A549 (cell line): ENCODE data around the gene GID4.

ENCODE experiments used
- JUN ChIP-seq, 2 experiments: fragments of >200 bp; sonication (Bioruptor Twin); formaldehyde crosslinking; IDR thresholded peaks; 2 replicates in 1 of 2; 3 replicates in 1 of 2; pipeline ENCODE4 v1.6.1; 2016 to 2017
- MYC ChIP-seq: IDR thresholded peaks from 2 replicates; pipeline ENCODE4 v1.6.1; 2012; ENCODE audit warnings: mild to moderate bottlenecking, inconsistent platforms, low read length, improper control_type of control experiment, borderline replicate concordance
- NR3C1 ChIP-seq: fragments of >200 bp; sonication (Bioruptor Twin); formaldehyde crosslinking; IDR thresholded peaks from 3 replicates; pipeline ENCODE4 v1.6.1; 2017
- POLR2A ChIP-seq: IDR thresholded peaks from 2 replicates; pipeline ENCODE4 v1.6.1; 2012; ENCODE audit warnings: mild to moderate bottlenecking, low read length
- POLR2AphosphoS2 ChIP-seq: conservative IDR thresholded peaks from 2 replicates; pipeline ENCODE4 v1.6.1; 2012; ENCODE audit warnings: low read length, improper control_type of control experiment, inconsistent platforms
- RAD21 ChIP-seq, 2 experiments: fragments of >200 bp in 1 of 2; sonication (Bioruptor Twin) in 1 of 2; formaldehyde crosslinking in 1 of 2; IDR thresholded peaks in 1 of 2; conservative IDR thresholded peaks in 1 of 2; 2 replicates in 1 of 2; 3 replicates in 1 of 2; pipeline ENCODE4 v1.6.1; 2012 to 2018; ENCODE audit warnings: inconsistent platforms in 1 of 2
- REST ChIP-seq: fragments of 200-600 bp; sonication (generic); IDR thresholded peaks from 2 replicates; pipeline ENCODE4 v1.6.1; 2016; ENCODE audit warnings: antibody characterized with exemption, mild to moderate bottlenecking, moderate library complexity
- RNF2 ChIP-seq: fragments of 200-600 bp; sonication (generic); IDR thresholded peaks from 2 replicates; pipeline ENCODE4 v1.6.1; 2016; ENCODE audit warnings: low read depth, mild to moderate bottlenecking, antibody characterized with exemption, moderate library complexity, borderline replicate concordance
- USF2 ChIP-seq: fragments of 450-650 bp; IDR thresholded peaks from 2 replicates; pipeline ENCODE4 v1.6.1; 2014; ENCODE audit warnings: antibody characterized with exemption
- TF ChIP-seq, protein P1 (sequence below): fragments of >200 bp; sonication (Bioruptor Twin); formaldehyde crosslinking; IDR thresholded peaks from 3 replicates; pipeline ENCODE4 v1.5.1; 2016
- TF ChIP-seq, protein P2 (sequence below): fragments of >200 bp; sonication (Bioruptor Twin); formaldehyde crosslinking; IDR thresholded peaks from 3 replicates; pipeline ENCODE4 v1.6.1; 2016
- TF ChIP-seq, protein P3 (sequence below): IDR thresholded peaks from 2 replicates; pipeline ENCODE4 v1.6.1; 2012; ENCODE audit warnings: low read depth, borderline replicate concordance

GRCh38 chr17:18059283-18059682, 20.1 kb downstream of the GID4 start:
- TF ChIP-seq, protein P1, sequence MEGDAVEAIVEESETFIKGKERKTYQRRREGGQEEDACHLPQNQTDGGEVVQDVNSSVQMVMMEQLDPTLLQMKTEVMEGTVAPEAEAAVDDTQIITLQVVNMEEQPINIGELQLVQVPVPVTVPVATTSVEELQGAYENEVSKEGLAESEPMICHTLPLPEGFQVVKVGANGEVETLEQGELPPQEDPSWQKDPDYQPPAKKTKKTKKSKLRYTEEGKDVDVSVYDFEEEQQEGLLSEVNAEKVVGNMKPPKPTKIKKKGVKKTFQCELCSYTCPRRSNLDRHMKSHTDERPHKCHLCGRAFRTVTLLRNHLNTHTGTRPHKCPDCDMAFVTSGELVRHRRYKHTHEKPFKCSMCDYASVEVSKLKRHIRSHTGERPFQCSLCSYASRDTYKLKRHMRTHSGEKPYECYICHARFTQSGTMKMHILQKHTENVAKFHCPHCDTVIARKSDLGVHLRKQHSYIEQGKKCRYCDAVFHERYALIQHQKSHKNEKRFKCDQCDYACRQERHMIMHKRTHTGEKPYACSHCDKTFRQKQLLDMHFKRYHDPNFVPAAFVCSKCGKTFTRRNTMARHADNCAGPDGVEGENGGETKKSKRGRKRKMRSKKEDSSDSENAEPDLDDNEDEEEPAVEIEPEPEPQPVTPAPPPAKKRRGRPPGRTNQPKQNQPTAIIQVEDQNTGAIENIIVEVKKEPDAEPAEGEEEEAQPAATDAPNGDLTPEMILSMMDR, result no peak
- TF ChIP-seq REST, result no peak
- TF ChIP-seq RNF2, result no peak
- TF ChIP-seq, protein P2, sequence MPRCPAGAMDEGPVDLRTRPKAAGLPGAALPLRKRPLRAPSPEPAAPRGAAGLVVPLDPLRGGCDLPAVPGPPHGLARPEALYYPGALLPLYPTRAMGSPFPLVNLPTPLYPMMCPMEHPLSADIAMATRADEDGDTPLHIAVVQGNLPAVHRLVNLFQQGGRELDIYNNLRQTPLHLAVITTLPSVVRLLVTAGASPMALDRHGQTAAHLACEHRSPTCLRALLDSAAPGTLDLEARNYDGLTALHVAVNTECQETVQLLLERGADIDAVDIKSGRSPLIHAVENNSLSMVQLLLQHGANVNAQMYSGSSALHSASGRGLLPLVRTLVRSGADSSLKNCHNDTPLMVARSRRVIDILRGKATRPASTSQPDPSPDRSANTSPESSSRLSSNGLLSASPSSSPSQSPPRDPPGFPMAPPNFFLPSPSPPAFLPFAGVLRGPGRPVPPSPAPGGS, result no peak
- TF ChIP-seq JUN (IDR thresholded peaks at IDR 0.05), result no peak
- TF ChIP-seq MYC, result no peak
- no peak for TF ChIP-seq NR3C1
- TF ChIP-seq RAD21 (conservative IDR thresholded peaks at IDR 0.05 in 1 of 2, IDR thresholded peaks at IDR 0.05 in 1 of 2), result no peak
- no peak for TF ChIP-seq POLR2A
- TF ChIP-seq USF2, result no peak
- no peak for TF ChIP-seq POLR2AphosphoS2
- TF ChIP-seq, protein P3, sequence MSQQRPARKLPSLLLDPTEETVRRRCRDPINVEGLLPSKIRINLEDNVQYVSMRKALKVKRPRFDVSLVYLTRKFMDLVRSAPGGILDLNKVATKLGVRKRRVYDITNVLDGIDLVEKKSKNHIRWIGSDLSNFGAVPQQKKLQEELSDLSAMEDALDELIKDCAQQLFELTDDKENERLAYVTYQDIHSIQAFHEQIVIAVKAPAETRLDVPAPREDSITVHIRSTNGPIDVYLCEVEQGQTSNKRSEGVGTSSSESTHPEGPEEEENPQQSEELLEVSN, result no peak
